GM21737 (cell line): Measurements from ENCODE around the gene KIAA1958.

Experiments
- ATAC-seq: cut with Tn5 transposase; IDR thresholded peaks from one replicate; pipeline ENCODE4 v1.9.1; 2021; ENCODE audit warnings: mild to moderate bottlenecking, moderate library complexity; ENCODE audit not compliant: unreplicated experiment

KIAA1958 gene

DNA sequence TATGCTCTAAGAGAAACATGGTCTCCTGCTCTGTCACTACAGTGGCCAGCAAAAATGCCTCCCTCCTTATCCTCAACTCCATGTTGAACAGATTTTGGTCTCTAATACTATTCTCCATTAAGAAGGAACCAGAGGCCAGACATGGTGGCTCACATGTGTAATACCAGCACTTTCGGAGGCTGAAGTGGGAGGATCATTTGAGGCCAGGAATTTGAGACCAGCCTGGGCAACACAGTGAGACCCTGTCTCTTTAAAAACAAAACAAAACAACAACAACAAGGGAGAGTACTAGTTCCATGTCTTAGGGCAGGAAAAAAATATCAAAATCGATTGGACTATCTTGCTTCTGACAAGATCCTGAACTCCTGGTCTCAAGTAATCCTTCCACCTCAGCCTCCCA, 216.7 kb downstream of the KIAA1958 start:
- no peak for ATAC-seq

DNA sequence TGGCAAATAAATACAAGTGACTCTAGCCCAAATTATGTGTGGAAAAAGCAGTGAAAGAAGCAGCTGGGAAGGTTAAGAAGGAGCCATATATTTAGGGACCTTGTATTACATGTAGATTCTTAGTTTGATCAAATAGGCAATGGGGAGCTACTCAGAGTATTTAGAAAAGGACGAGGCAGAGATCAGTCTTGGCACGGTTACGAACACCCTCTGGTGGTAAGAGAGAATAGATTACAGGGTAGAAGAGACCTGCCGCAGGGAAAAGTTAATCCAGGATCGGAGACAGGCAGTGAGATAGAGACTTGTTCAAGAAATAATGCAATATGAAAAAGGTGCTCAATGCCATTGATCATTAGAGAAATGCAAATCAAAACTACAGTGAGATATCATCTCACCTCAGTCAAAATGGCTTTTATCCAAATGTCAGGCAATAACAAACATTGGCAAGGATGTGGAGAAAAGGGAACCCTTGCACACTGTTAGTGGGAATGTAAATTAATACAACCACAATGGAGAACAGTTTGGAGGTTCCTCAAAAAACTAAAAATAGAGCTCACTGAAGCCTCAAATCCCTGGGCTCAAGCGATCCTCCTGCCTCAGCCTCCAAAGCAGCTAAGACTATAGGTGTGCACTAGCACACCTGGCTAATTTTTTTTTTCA, 219.3 kb downstream of the KIAA1958 start:
- no peak for ATAC-seq

DNA sequence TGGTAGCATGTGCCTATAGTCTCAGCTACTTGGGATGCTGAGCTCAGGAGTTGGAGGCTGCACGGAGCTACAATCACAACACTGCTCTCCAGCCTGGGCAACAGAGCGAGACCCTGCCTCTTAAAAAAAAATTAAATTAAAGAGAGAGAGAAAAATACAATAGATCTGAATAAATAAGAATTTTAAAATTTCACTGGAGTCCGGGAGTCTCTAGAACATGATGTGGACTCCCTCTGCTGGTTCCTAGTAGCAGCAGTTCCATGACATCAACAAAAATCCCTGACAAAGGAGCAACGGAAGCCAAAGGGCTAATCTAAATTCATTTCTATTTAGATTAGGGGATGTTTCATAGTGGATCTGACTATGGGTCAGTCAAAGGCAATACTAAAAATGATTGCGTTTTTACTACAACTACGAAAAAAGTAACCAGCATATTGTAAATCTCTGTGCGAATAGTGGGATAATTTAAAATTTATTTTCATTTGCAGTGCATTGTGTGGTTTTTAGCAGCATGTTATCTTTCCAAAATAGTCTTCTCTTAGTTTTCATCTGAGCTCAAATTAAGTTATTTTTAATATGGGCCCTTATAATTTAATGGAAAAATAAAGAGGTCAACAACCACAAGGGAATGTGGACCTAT, 224.5 kb downstream of the KIAA1958 start:
- no peak for ATAC-seq

DNA sequence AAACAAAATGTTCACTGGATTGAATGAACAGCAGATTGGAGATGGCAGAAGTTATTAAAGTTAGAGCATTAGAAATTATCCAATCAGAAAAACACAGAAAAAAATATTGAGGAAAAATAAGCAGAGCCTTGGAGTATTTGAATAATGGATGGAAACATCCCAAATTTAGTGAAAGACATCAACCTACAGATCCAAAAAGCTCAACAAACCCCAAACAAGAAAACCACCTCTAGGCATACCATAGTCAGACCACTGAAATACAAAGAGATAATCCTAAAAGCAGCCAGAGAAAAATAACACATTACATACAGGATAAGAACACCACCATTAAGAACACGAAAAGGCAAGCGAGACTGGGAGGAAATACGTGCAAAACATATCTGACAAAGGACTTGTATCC, 226.1 kb downstream of the KIAA1958 start:
- ATAC-seq = no peak

DNA sequence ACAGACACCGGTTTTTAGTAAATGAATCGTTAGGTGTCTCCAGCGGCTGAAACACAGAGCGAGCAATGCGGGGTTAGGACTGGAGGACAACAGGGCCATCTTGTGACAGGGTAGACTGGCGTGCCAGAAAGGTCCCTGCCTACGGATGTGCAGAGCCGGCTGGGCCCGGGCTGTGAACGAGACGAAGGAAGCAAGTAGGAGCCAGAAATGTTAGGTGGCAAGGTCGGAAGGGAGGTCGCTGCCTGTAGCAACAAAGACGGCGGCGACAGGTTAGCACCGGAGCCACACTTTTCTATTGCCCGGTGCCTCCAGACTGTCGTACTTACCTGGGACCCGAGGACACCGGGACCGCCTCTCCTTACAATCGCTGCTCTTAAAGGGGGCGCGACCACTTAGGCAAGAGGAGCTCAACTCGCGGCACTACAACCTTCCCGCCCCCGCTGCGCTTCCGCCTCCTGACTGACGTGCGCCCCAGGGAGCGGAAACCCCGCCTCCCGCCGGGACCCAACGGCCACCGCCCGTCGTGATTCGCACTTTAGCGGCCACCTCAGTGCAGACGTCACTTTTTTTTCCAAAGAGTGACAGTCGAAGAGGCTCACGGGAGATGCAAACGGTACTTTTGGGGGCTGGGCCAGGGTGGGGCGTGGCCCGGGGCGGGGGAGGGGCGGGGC, 231.2 kb downstream of the KIAA1958 start, which contains the start of gene INIP:
Gene INIP, minus strand, starts transcription at position 457 of the 671 bp plus-strand sequence. CDS start 1,632 bp downstream, outside the sequence.
- peak; percentile 91 for ATAC-seq
